Measurements from ENCODE around the gene ZNF594.
"Not testable (repeated sequence)": the region's sequence is repeated elsewhere in the genome, so short reads cannot be mapped to it uniquely, and the experiment has no call there.

ZNF594 gene

GRCh38 chr17:5191541-5192417 lies at the start of gene ZNF594:
TSS of gene ZNF594 (minus strand) at chr17:5191868. CDS start at chr17:5184256, 7,612 bp downstream.
- Histone ChIP-seq H3K9me3 (ENCODE audit: control insufficient read depth, low read length) (peaks cover 25% of the 10 kb centered on the region), H3K4me1 (ENCODE audit: control insufficient read depth, insufficient read depth, low read length) (peaks cover 14% of the 10 kb centered on the region), H3K36me3 (ENCODE audit: control insufficient read depth, insufficient read depth, low read length, severe bottlenecking) (peaks cover 11% of the 10 kb centered on the region), H3K9ac (ENCODE audit: low read length) (peak within 1 kb of the TSS; percentile 87), H3K27me3 (replicated peaks; ENCODE audit: control insufficient read depth, insufficient read depth, low read length) (no peaks in the 10 kb centered on the region), H3K4me3 (ENCODE audit: low read length) (peak within 1 kb of the TSS; percentile 97)
- DNase-seq (ENCODE audit: low read depth): peak; percentile 99

GRCh38 chr17:5239769-5240168 lies 48.1 kb upstream of the ZNF594 start:
- H3K4me1 ChIP-seq (ENCODE audit: control insufficient read depth, insufficient read depth, low read length); DNase-seq (ENCODE audit: low read depth); H3K27me3 ChIP-seq (replicated peaks; ENCODE audit: control insufficient read depth, insufficient read depth, low read length); H3K36me3 ChIP-seq (ENCODE audit: control insufficient read depth, insufficient read depth, low read length, severe bottlenecking); H3K4me3 ChIP-seq (ENCODE audit: low read length); H3K9ac ChIP-seq (ENCODE audit: low read length); H3K9me3 ChIP-seq (ENCODE audit: control insufficient read depth, low read length): not testable (repeated sequence)

- Histone ChIP-seq H3K36me3 (ENCODE audit: control insufficient read depth, insufficient read depth, low read length, severe bottlenecking) (no peaks in the 10 kb centered on the region), H3K27me3 (replicated peaks; ENCODE audit: control insufficient read depth, insufficient read depth, low read length) (no peaks in the 10 kb centered on the region), H3K9me3 (ENCODE audit: control insufficient read depth, low read length) (no peaks in the 10 kb centered on the region), H3K9ac (ENCODE audit: low read length) (no peak overlapping the region), H3K4me1 (ENCODE audit: control insufficient read depth, insufficient read depth, low read length) (no peaks in the 10 kb centered on the region), H3K4me3 (ENCODE audit: low read length) (no peak overlapping the region)
- no peak for DNase-seq (ENCODE audit: low read depth)
Measured at GRCh38 chr17:5238333-5238732, 46.7 kb upstream of the ZNF594 start.

- no peaks in the 10 kb centered on the region for H3K36me3 ChIP-seq (ENCODE audit: control insufficient read depth, insufficient read depth, low read length, severe bottlenecking)
- no peak overlapping the region for H3K4me3 ChIP-seq (ENCODE audit: low read length)
- peak; percentile 49 for DNase-seq (ENCODE audit: low read depth)
- H3K9me3 ChIP-seq (ENCODE audit: control insufficient read depth, low read length): no peaks in the 10 kb centered on the region
- H3K27me3 ChIP-seq (replicated peaks; ENCODE audit: control insufficient read depth, insufficient read depth, low read length): no peaks in the 10 kb centered on the region
- H3K9ac ChIP-seq (ENCODE audit: low read length): no peak overlapping the region
- H3K4me1 ChIP-seq (ENCODE audit: control insufficient read depth, insufficient read depth, low read length): no peaks in the 10 kb centered on the region
Measured at GRCh38 chr17:5237541-5238016, 45.9 kb upstream of the ZNF594 start.

GRCh38 chr17:5236938-5237540 lies 45.4 kb upstream of the ZNF594 start:
- Histone ChIP-seq H3K36me3 (ENCODE audit: control insufficient read depth, insufficient read depth, low read length, severe bottlenecking) (no peaks in the 10 kb centered on the region), H3K4me3 (ENCODE audit: low read length) (no peak overlapping the region), H3K4me1 (ENCODE audit: control insufficient read depth, insufficient read depth, low read length) (no peaks in the 10 kb centered on the region), H3K27me3 (replicated peaks; ENCODE audit: control insufficient read depth, insufficient read depth, low read length) (no peaks in the 10 kb centered on the region), H3K9me3 (ENCODE audit: control insufficient read depth, low read length) (no peaks in the 10 kb centered on the region), H3K9ac (ENCODE audit: low read length) (no peak overlapping the region)
- DNase-seq (ENCODE audit: low read depth): no peak

- no peak within 1 kb of the TSS for H3K9ac ChIP-seq (ENCODE audit: low read length)
- no peak for DNase-seq (ENCODE audit: low read depth)
- no peaks in the 10 kb centered on the region for H3K9me3 ChIP-seq (ENCODE audit: control insufficient read depth, low read length)
- H3K36me3 ChIP-seq (ENCODE audit: control insufficient read depth, insufficient read depth, low read length, severe bottlenecking): no peaks in the 10 kb centered on the region
- H3K4me3 ChIP-seq (ENCODE audit: low read length): no peak within 1 kb of the TSS
- no peaks in the 10 kb centered on the region for H3K27me3 ChIP-seq (replicated peaks; ENCODE audit: control insufficient read depth, insufficient read depth, low read length)
- no peaks in the 10 kb centered on the region for H3K4me1 ChIP-seq (ENCODE audit: control insufficient read depth, insufficient read depth, low read length)
Measured at GRCh38 chr17:5234645-5235576, 43.2 kb upstream of the ZNF594 start, which contains the start of gene SCIMP. TSS of gene SCIMP (minus strand) at chr17:5234860. CDS start at chr17:5234755, 105 bp downstream.

- DNase-seq (ENCODE audit: low read depth); H3K27me3 ChIP-seq (replicated peaks; ENCODE audit: control insufficient read depth, insufficient read depth, low read length); H3K4me3 ChIP-seq (ENCODE audit: low read length); H3K9me3 ChIP-seq (ENCODE audit: control insufficient read depth, low read length); H3K9ac ChIP-seq (ENCODE audit: low read length); H3K4me1 ChIP-seq (ENCODE audit: control insufficient read depth, insufficient read depth, low read length); H3K36me3 ChIP-seq (ENCODE audit: control insufficient read depth, insufficient read depth, low read length, severe bottlenecking): not testable (repeated sequence)
Measured at GRCh38 chr17:5233492-5233891, 41.8 kb upstream of the ZNF594 start.

GRCh38 chr17:5226940-5227878 lies 35.5 kb upstream of the ZNF594 start:
- Histone ChIP-seq H3K36me3 (ENCODE audit: control insufficient read depth, insufficient read depth, low read length, severe bottlenecking) (no peaks in the 10 kb centered on the region), H3K4me1 (ENCODE audit: control insufficient read depth, insufficient read depth, low read length) (no peaks in the 10 kb centered on the region), H3K4me3 (ENCODE audit: low read length) (no peak overlapping the region), H3K27me3 (replicated peaks; ENCODE audit: control insufficient read depth, insufficient read depth, low read length) (no peaks in the 10 kb centered on the region), H3K9ac (ENCODE audit: low read length) (no peak overlapping the region), H3K9me3 (ENCODE audit: control insufficient read depth, low read length) (no peaks in the 10 kb centered on the region)
- no peak for DNase-seq (ENCODE audit: low read depth)

GRCh38 chr17:5225668-5226457 lies 34.2 kb upstream of the ZNF594 start:
- no peak for DNase-seq (ENCODE audit: low read depth)
- Histone ChIP-seq H3K9ac (ENCODE audit: low read length) (no peak overlapping the region), H3K9me3 (ENCODE audit: control insufficient read depth, low read length) (no peaks in the 10 kb centered on the region), H3K27me3 (replicated peaks; ENCODE audit: control insufficient read depth, insufficient read depth, low read length) (no peaks in the 10 kb centered on the region), H3K4me3 (ENCODE audit: low read length) (no peak overlapping the region), H3K36me3 (ENCODE audit: control insufficient read depth, insufficient read depth, low read length, severe bottlenecking) (no peaks in the 10 kb centered on the region), H3K4me1 (ENCODE audit: control insufficient read depth, insufficient read depth, low read length) (peaks cover 7% of the 10 kb centered on the region)

GRCh38 chr17:5221912-5222311 lies 30.2 kb upstream of the ZNF594 start:
- not testable (repeated sequence) for H3K9ac ChIP-seq (ENCODE audit: low read length); H3K27me3 ChIP-seq (replicated peaks; ENCODE audit: control insufficient read depth, insufficient read depth, low read length); H3K9me3 ChIP-seq (ENCODE audit: control insufficient read depth, low read length); H3K4me3 ChIP-seq (ENCODE audit: low read length); H3K4me1 ChIP-seq (ENCODE audit: control insufficient read depth, insufficient read depth, low read length); DNase-seq (ENCODE audit: low read depth); H3K36me3 ChIP-seq (ENCODE audit: control insufficient read depth, insufficient read depth, low read length, severe bottlenecking)
